ENCODE data around the gene KRTAP5-9. TPM values are rescaled to one million over a fixed set of nuclear protein-coding genes. Genes with fewer than 3 reads are reported as not detected.

Gene KRTAP5-9
- total and polyA plus RNA-seq, 9 of the 15 experiments (the other 6 are each of a cell fraction or from before 2014, with no cell fraction given): not detected

- ChIA-PET CTCF (ENCODE audit: low intra/inter-chr PET ratio) (no interaction called here), POLR2A (no interaction called here)
- H4K20me1 ChIP-seq (replicated peaks; ENCODE audit: control insufficient read depth, insufficient read depth, low read length): no peaks in the 10 kb centered on the region
- H3K4me1 ChIP-seq (replicated peaks in 1 of 2; ENCODE audit: control insufficient read depth in 2 of 2, insufficient read depth in 2 of 2, low read length in 2 of 2): peaks cover 0 to 11% of the 10 kb centered on the region in 2 experiments; a peak in 1 of 5 replicates
- ATAC-seq (no peak), FAIRE-seq (no peak), DNase-seq (ENCODE audit: extremely low read depth in 1 of 4, low spot score in 3 of 4) (no peak)
- no peaks in the 10 kb centered on the region for H3K79me2 ChIP-seq (ENCODE audit: control insufficient read depth, insufficient read depth, low read length)
- no peak overlapping the region for H3K4me2 ChIP-seq (ENCODE audit: insufficient read depth, low read length)
- H3K36me3 ChIP-seq (ENCODE audit: control insufficient read depth, insufficient read depth, low read length): no peaks in the 10 kb centered on the region
- in situ Hi-C loops (cut with MboI): no loop called here
- H3K9me3 ChIP-seq (replicated peaks; ENCODE audit: control insufficient read depth, insufficient read depth, low read depth, low read length): no peaks in the 10 kb centered on the region
- 12% methylated on average over 10 of the region's 10 CpGs for WGBS (ENCODE audit: insufficient coverage, low coverage, missing lambda C conversion rate)
- peaks cover 4 to 18% of the 10 kb centered on the region in 2 experiments; a peak in 3 of 5 replicates for H3K27me3 ChIP-seq (ENCODE audit: control insufficient read depth in 2 of 2, insufficient read depth in 2 of 2, low read length in 2 of 2)
- H3K9ac ChIP-seq (ENCODE audit: insufficient read depth in 1 of 2, low read depth in 2 of 2, low read length in 2 of 2): no peak overlapping the region
- H2AFZ ChIP-seq (ENCODE audit: low read depth, low read length): no peak overlapping the region
- BruUV-seq (replicated peaks): no TSS peak
- H3K4me3 ChIP-seq: no peak overlapping the region
- intact Hi-C loops (cut with micrococcal nuclease): no loop called here
- H3K9me1 ChIP-seq (ENCODE audit: control insufficient read depth, insufficient read depth, low read length): no peaks in the 10 kb centered on the region
- H3K27ac ChIP-seq (ENCODE audit: extremely low read depth, low read depth, low read length): no peak overlapping the region
- no peak for TF ChIP-seq ZC3H4 (CRISPR knock-in tag; IDR thresholded peaks at IDR 0.05; ENCODE audit: borderline replicate concordance)
- no peak for TF ChIP-seq SOX6 (IDR thresholded peaks at IDR 0.05)
- no peak for TF ChIP-seq HES1 (IDR thresholded peaks at IDR 0.05; ENCODE audit: low read depth)
- TF ChIP-seq TOE1 (IDR thresholded peaks at IDR 0.05; ENCODE audit: borderline replicate concordance): no peak
- no peak for TF ChIP-seq TOE1 (CRISPR knock-in tag; IDR thresholded peaks at IDR 0.05; ENCODE audit: borderline replicate concordance, low read depth)
- TF ChIP-seq, protein P1, sequence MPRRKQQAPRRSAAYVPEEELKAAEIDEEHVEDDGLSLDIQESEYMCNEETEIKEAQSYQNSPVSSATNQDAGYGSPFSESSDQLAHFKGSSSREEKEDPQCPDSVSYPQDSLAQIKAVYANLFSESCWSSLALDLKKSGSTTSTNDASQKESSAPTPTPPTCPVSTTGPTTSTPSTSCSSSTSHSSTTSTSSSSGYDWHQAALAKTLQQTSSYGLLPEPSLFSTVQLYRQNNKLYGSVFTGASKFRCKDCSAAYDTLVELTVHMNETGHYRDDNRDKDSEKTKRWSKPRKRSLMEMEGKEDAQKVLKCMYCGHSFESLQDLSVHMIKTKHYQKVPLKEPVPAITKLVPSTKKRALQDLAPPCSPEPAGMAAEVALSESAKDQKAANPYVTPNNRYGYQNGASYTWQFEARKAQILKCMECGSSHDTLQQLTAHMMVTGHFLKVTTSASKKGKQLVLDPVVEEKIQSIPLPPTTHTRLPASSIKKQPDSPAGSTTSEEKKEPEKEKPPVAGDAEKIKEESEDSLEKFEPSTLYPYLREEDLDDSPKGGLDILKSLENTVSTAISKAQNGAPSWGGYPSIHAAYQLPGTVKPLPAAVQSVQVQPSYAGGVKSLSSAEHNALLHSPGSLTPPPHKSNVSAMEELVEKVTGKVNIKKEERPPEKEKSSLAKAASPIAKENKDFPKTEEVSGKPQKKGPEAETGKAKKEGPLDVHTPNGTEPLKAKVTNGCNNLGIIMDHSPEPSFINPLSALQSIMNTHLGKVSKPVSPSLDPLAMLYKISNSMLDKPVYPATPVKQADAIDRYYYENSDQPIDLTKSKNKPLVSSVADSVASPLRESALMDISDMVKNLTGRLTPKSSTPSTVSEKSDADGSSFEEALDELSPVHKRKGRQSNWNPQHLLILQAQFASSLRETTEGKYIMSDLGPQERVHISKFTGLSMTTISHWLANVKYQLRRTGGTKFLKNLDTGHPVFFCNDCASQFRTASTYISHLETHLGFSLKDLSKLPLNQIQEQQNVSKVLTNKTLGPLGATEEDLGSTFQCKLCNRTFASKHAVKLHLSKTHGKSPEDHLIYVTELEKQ (CRISPR knock-in tag; IDR thresholded peaks at IDR 0.05): no peak
- TF ChIP-seq C11orf30 (IDR thresholded peaks at IDR 0.05; ENCODE audit: low read depth): no peak
- TF ChIP-seq E2F6 (IDR thresholded peaks at IDR 0.05; ENCODE audit: borderline replicate concordance in 1 of 2, extremely low read depth in 1 of 2, insufficient read depth in 1 of 2, insufficient read length in 1 of 2, low read depth in 1 of 2, low read length in 1 of 2, poor library complexity in 1 of 2, severe bottlenecking in 1 of 2): no peak
- TF ChIP-seq, protein P2, sequence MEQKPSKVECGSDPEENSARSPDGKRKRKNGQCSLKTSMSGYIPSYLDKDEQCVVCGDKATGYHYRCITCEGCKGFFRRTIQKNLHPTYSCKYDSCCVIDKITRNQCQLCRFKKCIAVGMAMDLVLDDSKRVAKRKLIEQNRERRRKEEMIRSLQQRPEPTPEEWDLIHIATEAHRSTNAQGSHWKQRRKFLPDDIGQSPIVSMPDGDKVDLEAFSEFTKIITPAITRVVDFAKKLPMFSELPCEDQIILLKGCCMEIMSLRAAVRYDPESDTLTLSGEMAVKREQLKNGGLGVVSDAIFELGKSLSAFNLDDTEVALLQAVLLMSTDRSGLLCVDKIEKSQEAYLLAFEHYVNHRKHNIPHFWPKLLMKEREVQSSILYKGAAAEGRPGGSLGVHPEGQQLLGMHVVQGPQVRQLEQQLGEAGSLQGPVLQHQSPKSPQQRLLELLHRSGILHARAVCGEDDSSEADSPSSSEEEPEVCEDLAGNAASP (IDR thresholded peaks at IDR 0.05): no peak
- no peak for TF ChIP-seq ARID3A (IDR thresholded peaks at IDR 0.05; ENCODE audit: borderline replicate concordance, low read depth, low read length)
- TF ChIP-seq, protein P3, sequence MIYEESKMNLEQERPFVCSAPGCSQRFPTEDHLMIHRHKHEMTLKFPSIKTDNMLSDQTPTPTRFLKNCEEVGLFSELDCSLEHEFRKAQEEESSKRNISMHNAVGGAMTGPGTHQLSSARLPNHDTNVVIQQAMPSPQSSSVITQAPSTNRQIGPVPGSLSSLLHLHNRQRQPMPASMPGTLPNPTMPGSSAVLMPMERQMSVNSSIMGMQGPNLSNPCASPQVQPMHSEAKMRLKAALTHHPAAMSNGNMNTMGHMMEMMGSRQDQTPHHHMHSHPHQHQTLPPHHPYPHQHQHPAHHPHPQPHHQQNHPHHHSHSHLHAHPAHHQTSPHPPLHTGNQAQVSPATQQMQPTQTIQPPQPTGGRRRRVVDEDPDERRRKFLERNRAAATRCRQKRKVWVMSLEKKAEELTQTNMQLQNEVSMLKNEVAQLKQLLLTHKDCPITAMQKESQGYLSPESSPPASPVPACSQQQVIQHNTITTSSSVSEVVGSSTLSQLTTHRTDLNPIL (CRISPR knock-in tag; IDR thresholded peaks at IDR 0.05): no peak
- TF ChIP-seq POLR2B (IDR thresholded peaks at IDR 0.05; ENCODE audit: low read depth, partially characterized antibody): no peak
These were observed 28.7 kb upstream of the KRTAP5-9 start for GRCh38 chr11:71519546-71519945.
